ENCODE measurements around the gene PLA2G2F. TPM values are rescaled to one million over a fixed set of nuclear protein-coding genes. Genes with fewer than 3 reads are reported as not detected.

PLA2G2F gene
- total RNA-seq, 2 donors from 2014 or later = not detected

DNA sequence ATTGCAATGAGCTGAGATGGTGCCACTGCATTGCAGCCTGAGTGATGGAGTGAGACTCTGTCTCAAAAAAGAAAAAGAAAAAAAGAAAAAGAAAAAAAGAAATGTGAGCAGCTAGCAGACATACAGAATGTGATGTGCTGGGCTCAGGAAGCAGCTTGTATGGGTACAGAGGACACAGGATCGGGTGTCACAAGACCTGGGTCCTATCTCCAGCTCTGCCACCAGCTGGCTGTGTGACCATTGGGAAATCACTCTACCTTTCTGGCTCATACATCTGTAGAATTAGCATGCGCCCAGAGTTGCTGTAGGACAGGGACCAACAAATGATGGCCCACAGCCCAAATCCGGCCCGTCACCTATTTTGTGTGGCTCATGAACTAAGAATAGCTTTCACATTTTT, 50.5 kb downstream of the PLA2G2F start:
- TF ChIP-seq, protein P1, sequence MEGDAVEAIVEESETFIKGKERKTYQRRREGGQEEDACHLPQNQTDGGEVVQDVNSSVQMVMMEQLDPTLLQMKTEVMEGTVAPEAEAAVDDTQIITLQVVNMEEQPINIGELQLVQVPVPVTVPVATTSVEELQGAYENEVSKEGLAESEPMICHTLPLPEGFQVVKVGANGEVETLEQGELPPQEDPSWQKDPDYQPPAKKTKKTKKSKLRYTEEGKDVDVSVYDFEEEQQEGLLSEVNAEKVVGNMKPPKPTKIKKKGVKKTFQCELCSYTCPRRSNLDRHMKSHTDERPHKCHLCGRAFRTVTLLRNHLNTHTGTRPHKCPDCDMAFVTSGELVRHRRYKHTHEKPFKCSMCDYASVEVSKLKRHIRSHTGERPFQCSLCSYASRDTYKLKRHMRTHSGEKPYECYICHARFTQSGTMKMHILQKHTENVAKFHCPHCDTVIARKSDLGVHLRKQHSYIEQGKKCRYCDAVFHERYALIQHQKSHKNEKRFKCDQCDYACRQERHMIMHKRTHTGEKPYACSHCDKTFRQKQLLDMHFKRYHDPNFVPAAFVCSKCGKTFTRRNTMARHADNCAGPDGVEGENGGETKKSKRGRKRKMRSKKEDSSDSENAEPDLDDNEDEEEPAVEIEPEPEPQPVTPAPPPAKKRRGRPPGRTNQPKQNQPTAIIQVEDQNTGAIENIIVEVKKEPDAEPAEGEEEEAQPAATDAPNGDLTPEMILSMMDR (IDR thresholded peaks at IDR 0.05) = no peak
- no peak overlapping the region for H3K27ac ChIP-seq

DNA sequence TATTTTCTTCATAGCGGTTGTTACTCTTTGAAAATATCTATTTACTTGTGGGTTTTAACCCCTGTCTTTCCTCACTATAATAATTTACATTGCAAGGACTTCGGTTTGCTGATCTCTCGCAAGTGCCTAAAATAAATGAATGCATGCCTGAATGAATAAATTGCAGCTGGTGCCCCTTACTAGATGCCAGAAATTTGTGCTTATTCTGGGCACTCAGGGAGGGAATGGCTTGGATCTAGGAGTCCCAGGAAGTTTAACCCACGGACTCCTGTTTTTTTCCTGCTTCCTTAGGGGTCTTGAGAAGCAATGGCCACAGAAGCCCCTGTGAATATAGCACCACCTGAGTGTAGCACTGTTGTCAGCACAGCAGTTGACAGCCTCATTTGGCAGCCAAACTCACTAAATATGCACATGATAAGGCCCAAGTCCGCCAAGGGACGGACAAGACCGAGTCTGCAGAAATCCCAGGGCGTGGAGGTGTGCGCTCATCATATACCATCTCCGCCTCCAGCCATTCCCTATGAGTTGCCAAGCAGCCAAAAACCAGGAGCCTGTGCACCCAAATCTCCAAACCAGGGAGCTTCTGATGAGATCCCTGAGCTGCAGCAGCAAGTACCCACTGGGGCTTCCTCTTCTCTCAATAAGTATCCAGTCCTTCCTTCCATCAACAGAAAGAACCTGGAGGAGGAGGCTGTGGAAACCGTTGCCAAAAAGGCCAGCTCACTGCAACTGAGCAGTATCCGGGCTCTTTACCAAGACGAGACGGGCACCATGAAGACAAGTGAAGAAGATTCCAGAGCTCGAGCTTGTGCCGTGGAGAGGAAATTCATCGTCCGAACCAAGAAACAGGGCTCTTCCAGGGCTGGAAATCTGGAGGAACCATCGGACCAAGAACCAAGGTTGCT, 51.4 kb downstream of the PLA2G2F start:
- intact Hi-C loops (cut with DNase I) = no loop called here
- no peaks in the 10 kb centered on the region for H3K27me3 ChIP-seq
- H3K4me3 ChIP-seq = no peak overlapping the region
- H3K9ac ChIP-seq (ENCODE audit: low read depth in 2 of 2, low read length in 2 of 2) = no peak overlapping the region
- no peak overlapping the region for H3K27ac ChIP-seq
- TF ChIP-seq, protein P1 (IDR thresholded peaks at IDR 0.05) = no peak
- H3K9me3 ChIP-seq = no peaks in the 10 kb centered on the region
- no peak for DNase-seq
- H3K4me1 ChIP-seq = peaks cover 18% of the 10 kb centered on the region
- H3K36me3 ChIP-seq = no peaks in the 10 kb centered on the region

More for the DNA sequence above, 50.5 kb downstream of the PLA2G2F start:
- Histone ChIP-seq H3K27me3 (no peaks in the 10 kb centered on the region), H3K9me3 (no peaks in the 10 kb centered on the region), H3K9ac (ENCODE audit: low read depth in 2 of 2, low read length in 2 of 2) (no peak overlapping the region), H3K4me1 (peaks cover 12% of the 10 kb centered on the region), H3K36me3 (no peaks in the 10 kb centered on the region), H3K4me3 (no peak overlapping the region)
- DNase-seq = no peak
- intact Hi-C loops (cut with DNase I) = no loop called here

DNA sequence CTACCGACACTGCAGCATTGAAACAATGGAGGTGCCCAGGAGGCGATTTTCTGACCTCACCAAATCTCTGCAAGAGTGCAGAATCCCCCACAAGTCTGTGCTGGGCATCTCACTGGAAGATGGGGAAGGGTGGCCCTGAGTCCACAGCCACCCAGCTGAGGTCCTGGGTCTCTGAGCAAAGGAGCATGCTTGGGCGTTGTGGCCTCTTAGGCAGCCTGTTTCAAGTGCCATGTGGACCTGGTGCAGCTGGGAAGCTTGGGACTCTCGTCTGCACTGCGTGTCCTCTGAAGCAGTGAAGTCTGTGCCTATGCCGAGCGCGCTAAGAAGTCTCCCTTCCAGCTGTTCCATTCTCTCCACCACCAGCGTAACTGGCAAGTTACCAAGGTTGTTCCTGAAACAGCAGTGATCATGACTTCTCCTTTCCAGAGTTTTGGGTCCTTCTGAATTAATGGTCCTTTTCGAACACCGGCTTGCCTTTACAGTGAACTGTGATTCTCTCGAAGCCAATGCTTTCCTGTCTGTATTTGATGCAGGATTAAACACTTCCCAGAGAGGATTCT, 52.2 kb downstream of the PLA2G2F start:
- Histone ChIP-seq H3K4me1 (peaks cover 18% of the 10 kb centered on the region), H3K9ac (ENCODE audit: low read depth in 2 of 2, low read length in 2 of 2) (no peak overlapping the region), H3K4me3 (no peak overlapping the region), H3K36me3 (no peaks in the 10 kb centered on the region), H3K9me3 (no peaks in the 10 kb centered on the region), H3K27me3 (no peaks in the 10 kb centered on the region), H3K27ac (no peak overlapping the region)
- no peak for DNase-seq
- intact Hi-C loops (cut with DNase I) = no loop called here
- TF ChIP-seq, protein P1 (IDR thresholded peaks at IDR 0.05) = no peak

DNA sequence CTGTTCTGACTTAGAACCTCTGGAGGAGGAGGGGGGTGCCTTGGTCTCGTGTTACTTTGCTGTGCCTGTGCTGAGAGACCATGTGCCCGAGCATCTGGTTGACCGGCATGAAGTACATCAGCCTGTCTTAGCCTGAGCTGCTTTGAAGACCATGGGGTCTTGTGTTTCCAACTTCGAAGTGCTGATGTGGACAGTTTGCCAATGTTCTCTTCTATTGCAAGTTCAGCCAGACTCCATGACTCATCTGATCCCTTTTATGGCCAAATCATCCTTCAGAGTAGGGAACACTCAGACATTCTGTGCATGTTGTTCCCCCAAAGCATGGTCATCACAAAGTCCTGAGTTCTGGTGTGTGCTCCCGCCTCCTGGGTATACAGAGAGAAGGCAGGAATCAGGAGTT, 53.2 kb downstream of the PLA2G2F start:
- no peaks in the 10 kb centered on the region for H3K9me3 ChIP-seq
- intact Hi-C loops (cut with DNase I) = no loop called here
- no peak overlapping the region for H3K27ac ChIP-seq
- peaks cover 12% of the 10 kb centered on the region for H3K4me1 ChIP-seq
- H3K36me3 ChIP-seq = no peaks in the 10 kb centered on the region
- H3K4me3 ChIP-seq = no peak overlapping the region
- no peaks in the 10 kb centered on the region for H3K27me3 ChIP-seq
- no peak for DNase-seq
- H3K9ac ChIP-seq (ENCODE audit: low read depth in 2 of 2, low read length in 2 of 2) = no peak overlapping the region
- TF ChIP-seq, protein P1 (IDR thresholded peaks at IDR 0.05) = no peak

DNA sequence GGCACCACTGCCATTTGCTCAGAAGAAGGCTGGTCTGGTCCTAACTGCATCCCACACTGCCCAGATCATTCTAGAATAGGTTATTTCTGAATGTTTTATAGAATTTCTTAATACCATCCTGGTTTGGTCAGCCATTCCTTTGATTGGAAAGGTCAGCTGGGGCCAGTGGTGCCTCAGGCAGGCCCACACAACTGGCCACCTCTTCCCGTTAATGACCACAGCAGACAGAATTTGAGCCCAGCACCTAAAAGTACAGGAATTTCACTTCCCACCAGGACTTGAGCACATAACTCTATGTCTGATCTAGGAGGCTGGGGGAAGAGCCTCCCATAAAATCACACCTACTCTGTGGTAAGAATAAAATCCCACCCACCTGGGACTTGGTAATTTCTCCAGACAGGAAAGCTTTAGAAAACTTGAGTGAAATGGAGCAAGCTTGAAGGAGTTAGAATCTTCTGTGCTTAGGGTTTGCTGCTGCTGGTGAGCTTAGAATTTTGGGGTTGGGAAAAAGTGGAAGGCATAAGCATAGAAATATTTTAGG, 53.8 kb downstream of the PLA2G2F start:
- TF ChIP-seq, protein P1 (IDR thresholded peaks at IDR 0.05) = no peak
- no peak overlapping the region for H3K27ac ChIP-seq
- no peaks in the 10 kb centered on the region for H3K36me3 ChIP-seq

More for the DNA sequence above, 53.8 kb downstream of the PLA2G2F start:
- no peak overlapping the region for H3K9ac ChIP-seq (ENCODE audit: low read depth in 2 of 2, low read length in 2 of 2)
- H3K4me3 ChIP-seq = no peak overlapping the region
- H3K27me3 ChIP-seq = no peaks in the 10 kb centered on the region
- H3K9me3 ChIP-seq = no peaks in the 10 kb centered on the region
- intact Hi-C loops (cut with DNase I) = no loop called here
- no peak for DNase-seq
- peaks cover 9% of the 10 kb centered on the region for H3K4me1 ChIP-seq
